Measurements from ENCODE around the gene LRRFIP2. TPM values are rescaled to one million over a fixed set of nuclear protein-coding genes. Genes with fewer than 3 reads are reported as not detected.

The LRRFIP2 gene
- total RNA-seq, 1 donor from 2014 or later, result 42.8 TPM

- DNase-seq (ENCODE audit: low spot score in 2 of 2), result no peak
- intact Hi-C loops (cut with DNase I), result no loop called here
- Histone ChIP-seq H3K27me3 (no peaks in the 10 kb centered on the region), H3K36me3 (no peaks in the 10 kb centered on the region), H3K4me3 (no peak overlapping the region), H3K4me1 (peaks cover 0 to 6% of the 10 kb centered on the region in 2 donors), H3K9me3 (no peaks in the 10 kb centered on the region), H3K27ac (no peak overlapping the region)
- no peak for TF ChIP-seq CTCF (IDR thresholded peaks at IDR 0.05)
Observed at GRCh38 chr3:37204314-37204713, 29.9 kb upstream of the LRRFIP2 start.

- H3K27me3 ChIP-seq, result no peaks in the 10 kb centered on the region
- no peak for DNase-seq (ENCODE audit: low spot score in 2 of 2)
- TF ChIP-seq CTCF (IDR thresholded peaks at IDR 0.05), result no peak
- H3K9me3 ChIP-seq, result no peaks in the 10 kb centered on the region
- H3K4me1 ChIP-seq, result peaks cover 0 to 6% of the 10 kb centered on the region in 2 donors
- H3K36me3 ChIP-seq, result no peaks in the 10 kb centered on the region
- peak overlapping the region; percentile 50 for H3K27ac ChIP-seq
- intact Hi-C loops (cut with DNase I), result no loop called here
- H3K4me3 ChIP-seq, result no peak overlapping the region
Observed at GRCh38 chr3:37202035-37202434, 27.7 kb upstream of the LRRFIP2 start.

DNA sequence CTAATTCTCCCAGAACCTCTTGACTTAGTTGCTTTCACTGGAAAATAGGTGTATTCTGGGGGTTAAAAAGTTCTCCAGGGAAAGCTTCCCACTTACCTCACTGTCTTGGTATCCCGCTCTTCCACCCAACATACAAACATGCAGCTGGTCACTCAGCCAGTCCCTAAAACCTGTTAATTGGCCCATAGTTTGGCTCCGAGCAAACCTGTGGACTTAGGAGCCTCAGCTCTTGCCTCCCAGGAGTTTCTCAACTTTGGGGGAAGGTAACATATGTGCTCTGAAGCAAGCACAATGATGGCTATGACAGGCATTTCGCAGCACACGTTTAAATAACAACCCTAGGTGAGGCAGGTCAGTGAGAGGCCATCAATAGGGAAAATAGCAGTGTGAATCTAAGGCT, 25.8 kb upstream of the LRRFIP2 start:
- Histone ChIP-seq H3K36me3 (no peaks in the 10 kb centered on the region), H3K4me1 (peaks cover 0 to 6% of the 10 kb centered on the region in 2 donors), H3K4me3 (no peak overlapping the region), H3K9me3 (no peaks in the 10 kb centered on the region), H3K27me3 (no peaks in the 10 kb centered on the region), H3K27ac (peak overlapping the region in 1 of 2 donors; percentile 14)
- intact Hi-C loops (cut with DNase I), result no loop called here
- DNase-seq (ENCODE audit: low spot score in 2 of 2), result no peak
- no peak for TF ChIP-seq CTCF (IDR thresholded peaks at IDR 0.05)

- intact Hi-C loops (cut with DNase I), result no loop called here
- no peak for DNase-seq (ENCODE audit: low spot score in 2 of 2)
- no peak overlapping the region for H3K27ac ChIP-seq
- H3K4me3 ChIP-seq, result no peak overlapping the region
- no peak for TF ChIP-seq CTCF (IDR thresholded peaks at IDR 0.05)
- H3K36me3 ChIP-seq, result no peaks in the 10 kb centered on the region
- H3K4me1 ChIP-seq, result peaks cover 0 to 6% of the 10 kb centered on the region in 2 donors
- no peaks in the 10 kb centered on the region for H3K27me3 ChIP-seq
- H3K9me3 ChIP-seq, result no peaks in the 10 kb centered on the region
Observed at GRCh38 chr3:37198996-37199395, 24.6 kb upstream of the LRRFIP2 start.

DNA sequence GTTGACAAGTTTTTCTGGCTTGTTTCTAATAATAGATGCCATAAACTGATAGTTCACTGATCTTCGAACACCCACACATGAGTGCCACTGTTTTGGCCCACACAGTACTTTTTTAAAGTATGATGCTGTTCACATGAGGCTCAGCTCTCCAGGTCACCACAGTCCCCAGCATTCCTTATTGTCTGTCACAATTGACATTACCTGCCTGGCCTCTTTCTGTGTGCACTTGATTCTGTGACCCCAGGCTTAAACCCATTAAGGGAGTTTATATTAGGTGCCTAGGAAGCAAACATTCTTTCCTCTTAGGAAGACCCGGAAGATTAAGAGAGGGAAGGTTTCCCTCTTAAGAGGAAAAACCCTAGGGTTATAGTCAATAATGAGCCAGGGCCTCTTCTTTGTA, 24.2 kb upstream of the LRRFIP2 start:
- Histone ChIP-seq H3K27ac (no peak overlapping the region), H3K9me3 (no peaks in the 10 kb centered on the region), H3K4me3 (no peak overlapping the region), H3K27me3 (no peaks in the 10 kb centered on the region), H3K36me3 (no peaks in the 10 kb centered on the region), H3K4me1 (peaks cover 0 to 6% of the 10 kb centered on the region in 2 donors)
- TF ChIP-seq CTCF (IDR thresholded peaks at IDR 0.05), result no peak
- no peak for DNase-seq (ENCODE audit: low spot score in 2 of 2)
- intact Hi-C loops (cut with DNase I), result no loop called here

- H3K9me3 ChIP-seq, result no peaks in the 10 kb centered on the region
- TF ChIP-seq CTCF (IDR thresholded peaks at IDR 0.05), result no peak
- intact Hi-C loops (cut with DNase I), result no loop called here
- H3K27me3 ChIP-seq, result no peaks in the 10 kb centered on the region
- H3K27ac ChIP-seq, result no peak overlapping the region
- no peaks in the 10 kb centered on the region for H3K36me3 ChIP-seq
- peaks cover 0 to 6% of the 10 kb centered on the region in 2 donors for H3K4me1 ChIP-seq
- peak in 1 of 2 donors; percentile 9 for DNase-seq (ENCODE audit: low spot score in 2 of 2)
- no peak overlapping the region for H3K4me3 ChIP-seq
Observed at GRCh38 chr3:37197810-37198371, 23.5 kb upstream of the LRRFIP2 start.

All from ascending aorta (tissue), 2 donors.